GM19468 (cell line): ENCODE data around the gene PGD.
"Not testable (repeated sequence)": the region's sequence is repeated elsewhere in the genome, so short reads cannot be mapped to it uniquely, and the experiment has no call there.

Source experiments
- ATAC-seq: cut with Tn5 transposase; IDR thresholded peaks from one replicate; pipeline ENCODE4 v1.9.1; 2021; ENCODE audit warnings: mild to moderate bottlenecking, moderate library complexity, moderate number of reproducible peaks; ENCODE audit not compliant: unreplicated experiment; ENCODE audit errors: extremely low read depth

PGD gene

DNA sequence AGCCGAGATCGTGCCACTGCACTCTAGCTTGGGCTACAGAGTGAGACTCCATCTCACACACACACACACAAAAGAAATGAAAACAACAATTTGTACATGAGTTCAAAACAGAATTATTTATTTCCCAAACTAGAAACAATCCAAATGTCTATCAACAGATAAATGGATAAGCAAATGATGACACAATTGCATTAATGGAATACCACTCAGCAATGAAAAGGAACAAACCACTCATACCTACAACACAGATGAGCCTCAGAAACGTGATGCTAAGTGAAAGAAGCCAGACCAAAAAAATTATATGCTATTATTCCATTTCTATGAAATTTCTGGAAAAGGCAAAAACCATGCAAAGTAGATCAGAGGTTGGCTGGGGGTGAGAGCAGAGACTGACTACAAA is 2.0 kb upstream of the PGD start:
- ATAC-seq = no peak

DNA sequence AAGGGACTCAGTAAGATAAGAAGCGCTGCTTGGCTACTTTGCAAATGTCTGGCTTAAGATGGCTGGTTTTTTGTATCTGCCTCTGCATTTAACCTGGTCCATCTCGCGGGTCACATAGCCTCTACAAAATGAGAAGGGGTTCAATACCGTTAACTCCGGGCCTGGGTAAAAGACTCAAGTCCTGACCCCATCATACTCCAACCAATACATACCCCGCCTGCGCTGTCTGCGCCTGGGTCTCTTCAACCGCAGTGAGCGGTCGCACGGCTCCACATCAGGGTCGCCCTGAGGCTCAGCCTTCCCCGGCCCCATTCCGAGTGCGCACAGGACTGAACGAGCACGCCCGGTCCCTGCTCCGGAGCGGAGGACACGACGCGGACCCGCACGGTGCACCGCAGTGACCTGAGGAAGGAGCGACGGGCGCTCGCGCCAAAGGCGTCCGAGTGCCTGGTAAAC is 558 bp upstream of the PGD start:
- ATAC-seq = no peak

GRCh38 chr1:10399444-10399941 is 629 bp downstream of the PGD start:
- no peak for ATAC-seq

DNA sequence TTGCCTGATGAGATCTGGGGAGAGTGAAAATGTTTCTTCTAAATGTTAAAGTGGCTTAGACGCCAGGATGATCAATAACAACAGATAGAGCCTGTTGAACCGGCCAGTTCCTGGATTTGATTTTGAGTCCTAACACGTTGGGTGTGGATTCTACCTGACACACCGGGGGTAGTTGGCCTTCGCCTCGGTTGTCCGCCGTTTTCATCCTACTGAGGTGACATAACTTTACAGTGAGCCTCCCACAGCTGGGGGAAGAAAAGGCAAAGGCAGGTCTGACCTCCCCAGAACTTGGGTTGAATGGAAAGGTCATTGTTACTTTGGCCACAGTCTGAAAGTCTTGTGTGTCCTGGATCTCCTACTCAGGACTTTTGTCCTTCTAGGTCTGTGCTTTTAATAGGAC is 1.1 kb downstream of the PGD start:
- no peak for ATAC-seq

DNA sequence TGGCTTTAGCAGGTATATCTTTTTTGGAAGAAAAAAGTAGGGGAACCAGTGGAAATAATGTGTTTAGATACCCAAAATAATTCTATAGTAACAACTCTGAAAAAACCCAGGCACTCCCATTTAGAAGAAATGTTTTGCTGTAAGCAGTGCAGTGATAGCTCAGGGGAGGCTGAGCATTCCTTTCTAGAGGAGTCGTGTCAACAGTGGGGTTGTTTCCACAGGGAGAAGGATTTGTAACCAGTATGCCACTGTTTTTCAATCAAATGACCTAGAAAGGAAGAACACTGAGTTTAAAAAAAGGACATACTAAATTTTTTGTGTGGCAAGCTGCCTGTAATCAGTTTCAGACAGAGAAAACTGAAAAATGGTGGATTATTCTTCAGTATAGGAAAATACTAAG is 2.4 kb downstream of the PGD start:
- no peak for ATAC-seq

DNA sequence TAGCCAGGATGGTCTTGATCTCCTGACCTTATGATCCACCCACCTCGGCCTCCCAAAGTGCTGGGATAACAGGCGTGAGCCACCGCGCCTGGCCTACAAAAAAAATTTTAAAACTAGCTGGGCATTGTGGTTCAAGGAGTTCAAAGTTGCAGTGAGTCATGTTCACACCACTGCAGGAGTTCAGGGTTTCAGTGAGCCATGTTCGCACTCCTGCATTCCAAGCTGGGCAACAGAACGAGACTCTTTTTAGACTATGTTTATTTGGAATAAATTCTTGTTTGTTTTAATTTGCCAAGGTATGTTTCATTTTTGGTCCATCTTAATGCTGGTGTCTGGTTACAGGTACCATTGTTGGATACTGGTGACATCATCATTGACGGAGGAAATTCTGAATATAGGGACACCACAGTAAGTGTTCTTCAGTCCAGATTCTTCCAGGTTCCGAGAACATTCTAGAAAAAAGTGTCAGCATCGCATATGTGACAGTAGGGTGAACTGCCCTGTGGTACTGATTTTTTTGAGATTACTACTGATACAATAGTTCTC is 3.9 kb downstream of the PGD start:
- no peak for ATAC-seq

DNA sequence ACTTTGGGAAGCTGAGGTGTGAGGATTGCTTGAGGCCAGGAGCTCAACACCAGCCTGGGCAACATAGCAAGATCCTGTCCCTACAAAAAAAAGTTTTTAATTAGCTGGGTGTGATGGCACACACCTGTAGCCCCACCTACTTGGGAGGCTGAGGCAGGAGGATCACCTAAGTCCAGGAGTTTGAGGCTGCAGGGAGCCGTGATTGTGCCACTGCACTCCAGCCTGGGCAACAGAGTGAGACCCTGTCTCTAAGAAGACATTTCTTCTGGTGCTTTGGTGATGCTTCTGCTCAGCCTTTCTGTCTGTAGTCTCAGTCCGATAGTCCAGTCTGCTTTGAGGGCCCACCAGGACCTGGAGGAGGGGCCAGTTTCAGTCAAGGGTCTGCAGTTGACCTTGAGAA is 8.3 kb downstream of the PGD start:
- no peak for ATAC-seq

DNA sequence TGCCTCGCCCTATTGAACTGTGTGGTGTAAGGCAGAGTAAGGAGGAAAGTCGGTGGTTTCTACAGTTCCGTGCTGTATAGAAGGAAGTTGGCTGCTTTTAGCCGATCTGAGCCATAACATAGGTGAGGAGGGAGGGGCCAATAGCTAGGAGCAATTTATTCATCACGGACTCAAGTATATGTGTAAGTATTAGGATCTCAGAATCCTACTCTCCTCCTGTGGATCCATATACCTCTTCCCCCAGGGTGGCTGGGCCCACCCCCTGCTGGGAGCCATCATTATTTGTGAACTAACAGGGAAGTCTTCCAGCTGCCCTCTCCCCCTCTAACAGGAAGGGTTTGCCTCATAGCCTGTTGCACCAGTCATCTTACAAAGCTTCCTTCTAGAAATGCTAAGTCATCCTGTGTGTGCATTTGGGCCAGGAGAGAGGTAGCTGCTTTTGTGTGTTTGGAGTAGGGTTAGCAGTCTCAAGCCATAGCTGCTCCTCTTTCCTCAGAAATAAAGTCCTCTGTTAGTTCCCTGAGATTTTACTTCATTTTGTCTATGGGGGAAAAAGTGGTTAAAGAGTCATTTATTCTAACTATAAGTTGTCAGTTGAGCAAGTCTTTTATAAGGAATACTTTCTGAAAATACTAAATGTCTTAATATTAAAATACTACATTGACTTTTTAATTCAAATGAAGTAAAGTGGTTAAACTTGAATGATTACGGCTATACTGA is 16.5 kb downstream of the PGD start:
- no peak for ATAC-seq

DNA sequence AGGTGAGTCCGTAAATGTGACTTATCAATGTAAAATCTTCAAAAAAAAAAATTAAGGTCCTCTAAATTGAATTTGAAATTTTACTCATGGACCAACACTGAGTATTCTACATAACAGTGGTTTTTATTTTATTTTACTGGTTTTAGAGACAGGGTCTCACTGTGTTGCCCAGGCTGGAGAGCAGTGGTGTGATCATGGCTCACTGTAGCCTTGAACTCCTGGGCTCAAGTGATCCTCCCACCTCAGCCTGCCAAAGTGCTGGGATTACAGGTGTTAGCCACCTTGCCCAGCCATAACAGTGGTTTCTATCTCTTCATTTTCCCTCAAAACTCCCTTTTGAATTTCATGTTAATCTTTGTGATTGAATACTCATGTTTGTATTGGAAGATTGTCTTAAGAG is 17.1 kb downstream of the PGD start:
- not testable (repeated sequence) for ATAC-seq

GRCh38 chr1:10418741-10419140 is 19.9 kb downstream of the PGD start:
- ATAC-seq = not testable (repeated sequence)

GRCh38 chr1:10419351-10419750 is 20.5 kb downstream of the PGD start:
- no peak for ATAC-seq

GRCh38 chr1:10421637-10422036 is 22.8 kb downstream of the PGD start:
- ATAC-seq = no peak

DNA sequence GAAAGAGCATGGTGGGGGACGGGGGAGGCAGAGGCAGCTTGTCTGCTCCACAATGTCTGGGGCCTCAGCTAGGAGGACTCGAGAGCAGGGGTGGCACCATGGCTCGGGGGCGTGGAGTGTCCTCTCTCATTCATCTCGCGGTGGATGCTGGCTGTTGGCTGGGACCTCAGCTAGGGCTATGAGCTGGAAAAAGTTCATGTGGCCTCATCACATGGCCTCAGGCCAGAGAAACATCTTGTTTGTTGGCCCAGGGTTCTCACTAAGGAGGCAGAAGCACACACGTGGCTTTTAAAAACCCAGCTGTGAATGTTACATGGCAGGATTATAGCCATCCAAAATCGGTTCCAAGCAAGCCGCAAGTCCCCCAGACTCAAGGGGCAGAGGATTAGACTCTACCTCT is 25.2 kb downstream of the PGD start:
- ATAC-seq = no peak

DNA sequence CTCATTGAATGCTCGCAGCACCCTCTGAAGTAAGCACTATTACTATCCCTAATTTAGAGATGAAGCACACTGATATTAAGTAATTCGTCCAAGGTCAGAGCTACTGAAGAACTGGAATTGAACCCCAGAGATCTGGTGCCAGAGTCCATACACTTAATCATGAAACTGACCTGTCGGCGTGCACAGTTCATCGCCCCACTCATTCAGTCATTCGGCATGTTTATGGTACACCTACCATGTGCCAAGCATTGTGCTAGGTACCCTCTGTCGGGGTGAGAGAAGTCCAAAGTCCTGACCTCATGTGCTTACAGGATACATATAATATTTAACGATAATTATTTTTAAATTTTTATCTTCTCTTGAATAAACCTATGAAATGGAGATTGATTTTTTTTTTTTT is 25.8 kb downstream of the PGD start:
- no peak for ATAC-seq

- ATAC-seq = not testable (repeated sequence)
Observed at GRCh38 chr1:10425826-10426534, 27.1 kb downstream of the PGD start.

DNA sequence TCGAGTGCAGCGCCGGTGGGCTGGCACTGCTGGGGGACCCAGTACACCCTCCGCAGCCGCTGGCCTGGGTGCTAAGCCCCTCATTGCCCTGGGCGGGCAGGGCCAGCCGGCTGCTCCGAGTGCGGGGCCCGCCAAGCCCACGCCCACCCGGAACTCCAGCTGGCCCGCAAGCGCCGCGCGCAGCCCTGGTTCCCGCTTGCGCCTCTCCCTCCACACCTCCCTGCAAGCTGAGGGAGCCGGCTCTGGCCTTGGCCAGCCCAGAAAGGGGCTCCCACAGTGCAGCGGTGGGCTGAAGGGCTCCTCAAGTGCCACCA is 27.6 kb downstream of the PGD start:
- ATAC-seq = not testable (repeated sequence)

- no peak for ATAC-seq
Observed at GRCh38 chr1:10428984-10429383, 30.1 kb downstream of the PGD start.

GRCh38 chr1:10429868-10430215 is 31.0 kb downstream of the PGD start:
- ATAC-seq = no peak

GRCh38 chr1:10430216-10431069 is 31.6 kb downstream of the PGD start, which contains the start of gene CENPS:
CENPS (plus strand) TSS chr1:10430433; CDS start chr1:10430518, 85 bp downstream.
- peak; percentile 60 for ATAC-seq

DNA sequence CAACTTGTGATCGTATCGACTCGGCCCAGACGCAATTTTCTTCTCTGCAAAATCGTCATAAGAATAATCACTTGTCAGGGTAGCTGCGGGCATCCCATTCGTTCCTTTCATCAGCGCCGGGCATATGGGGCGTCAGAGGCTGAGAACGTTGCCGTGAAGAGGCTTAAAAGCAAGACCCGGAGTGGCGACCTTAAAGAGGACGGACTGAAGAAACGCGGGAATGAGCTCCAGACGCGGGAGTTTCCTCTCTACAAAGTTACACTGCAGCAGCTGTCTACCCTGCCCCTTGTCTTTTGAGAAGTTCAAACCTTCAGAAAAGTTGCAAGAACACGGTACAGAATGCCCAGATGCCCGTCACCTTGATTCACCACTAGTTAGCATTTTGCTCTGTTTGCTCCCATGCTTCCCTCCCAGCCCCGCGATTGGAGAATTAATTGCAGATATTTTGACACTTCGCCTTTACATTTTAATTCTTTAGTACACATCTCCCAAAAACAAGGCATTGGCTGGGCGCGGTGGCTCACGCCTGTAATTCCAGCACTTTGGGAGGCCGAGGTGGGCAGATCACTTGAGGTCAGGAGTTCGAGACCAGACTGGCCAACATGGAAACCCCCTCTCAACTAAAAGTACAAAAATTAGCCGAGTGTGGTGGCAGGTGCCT is 32.3 kb downstream of the PGD start:
- ATAC-seq = no peak
